WTC11 (cell line): ENCODE data around the gene UFC1. TPM values are rescaled to one million over a fixed set of nuclear protein-coding genes. Genes with fewer than 3 reads are reported as not detected.

ENCODE experiments used
- ATAC-seq: fragments of 200-7000 bp; cut with Tn5 transposase; 2 replicates; pipeline ENCODE4 v1.10.0; 2021; ENCODE audit warnings: mild to moderate bottlenecking, moderate library complexity
- CTCF ChIA-PET: fragments of 300-600 bp; sonication (Branson Sonifier 250); formaldehyde crosslinking; loops from one replicate; lab custom pipeline; 2021; ENCODE audit warnings: antibody characterized with exemption; lab: Charles Lee
- POLR2A ChIA-PET: fragments of 350-600 bp; sonication (Branson Sonifier 250); formaldehyde crosslinking; loops from one replicate; lab custom pipeline; 2021; ENCODE audit warnings: antibody characterized with exemption; lab: Charles Lee
- DNase-seq: peaks from one replicate; pipeline ENCODE4 v3.0.0; 2021; ENCODE audit warnings: low spot score
- H3K27ac Mint-ChIP-seq: 2 replicates; pipeline ENCODE4 v1.8.0; 2021; ENCODE audit warnings: mixed read lengths
- H3K27me3 Mint-ChIP-seq: 2 replicates; pipeline ENCODE4 v1.8.0; 2021; ENCODE audit warnings: low read depth, mild to moderate bottlenecking, moderate library complexity, mixed read lengths
- H3K36me3 Mint-ChIP-seq: 2 replicates; pipeline ENCODE4 v1.8.0; 2021; ENCODE audit warnings: mixed read lengths
- H3K4me1 Mint-ChIP-seq: 2 replicates; pipeline ENCODE4 v1.8.0; 2022; ENCODE audit warnings: mixed read lengths
- H3K4me3 Mint-ChIP-seq: 2 replicates; pipeline ENCODE4 v1.8.0; 2021; ENCODE audit warnings: mild to moderate bottlenecking, moderate library complexity, mixed read lengths
- H3K9me3 Mint-ChIP-seq: 2 replicates; pipeline ENCODE4 v1.8.0; 2021; ENCODE audit warnings: mixed read lengths
- NR2C2 ChIP-seq: sonication (generic); formaldehyde crosslinking; IDR thresholded peaks from 2 replicates; pipeline ENCODE4 v1.8.0; 2022; ENCODE audit warnings: mild to moderate bottlenecking, missing genetic modification reagents
- total RNA-seq: library from RNA; stranded (reverse); gene quantifications from 3 replicates; pipeline ENCODE4 v1.2.3, GENCODE V29; 2021

Gene UFC1
- total RNA-seq, 1 experiment from 2014 or later = 56.2 TPM

- ChIA-PET POLR2A (interaction anchor here (1.1 kb wide), 1 partner anchor 18 kb away, joined by 5 read pairs; the partner anchor contains the start of gene TOMM40L), CTCF (interaction anchor here (0.7 to 1.6 kb wide), 4 partner anchors 9 to 99 kb away, joined by 3 to 5 read pairs (median 4); partner anchors contain the start of genes PCP4L1 and TOMM40L)
- peaks cover 18% of the 10 kb centered on the region for H3K4me1 Mint-ChIP-seq
- peaks cover 54% of the 10 kb centered on the region for H3K36me3 Mint-ChIP-seq
- DNase-seq = no peak
- H3K4me3 Mint-ChIP-seq = no peak overlapping the region
- TF ChIP-seq NR2C2 (CRISPR knock-in tag) = no peak
- ATAC-seq = no peak
- no peaks in the 10 kb centered on the region for H3K9me3 Mint-ChIP-seq
- no peak overlapping the region for H3K27ac Mint-ChIP-seq
- H3K27me3 Mint-ChIP-seq = no peaks in the 10 kb centered on the region; the same call in 1 of the 2 replicates
Measured at GRCh38 chr1:161207173-161207572, 53.4 kb downstream of the UFC1 start.

Other genes starting within 250 kb of the UFC1 start
- gene ITLN2, start 199.2 kb upstream of the UFC1 start, total RNA-seq = 5.9 to 7.8 TPM (median 7.0 TPM) in 3 replicates
- gene F11R, start 132.8 kb upstream of the UFC1 start, total RNA-seq = 202 to 213 TPM (median 203 TPM) in 3 replicates
- gene TSTD1, start 115.0 kb upstream of the UFC1 start, total RNA-seq = 74.5 to 107 TPM (median 100 TPM) in 3 replicates
- 55.9 to 65.6 TPM (median 57.8 TPM) in 3 replicates for gene USF1, start 108.0 kb upstream of the UFC1 start, total RNA-seq
- 0.39 to 0.92 TPM (median 0.52 TPM) in 3 replicates for gene ARHGAP30, start 84.1 kb upstream of the UFC1 start, total RNA-seq
- gene NECTIN4, start 64.4 kb upstream of the UFC1 start, total RNA-seq = 0.46 to 1.7 TPM (median 0.48 TPM) in 3 replicates
- gene KLHDC9, start 55.6 kb upstream of the UFC1 start, total RNA-seq = 5.8 to 8.7 TPM (median 8.7 TPM) in 3 replicates
- gene PFDN2, start 35.9 kb upstream of the UFC1 start, total RNA-seq = 91.0 to 95.4 TPM (median 92.6 TPM) in 3 replicates
- gene NIT1, start 35.9 kb upstream of the UFC1 start, total RNA-seq = 44.4 to 47.2 TPM (median 46.5 TPM) in 3 replicates
- 39.2 to 43.3 TPM (median 40.0 TPM) in 3 replicates for gene DEDD, start 21.3 kb upstream of the UFC1 start, total RNA-seq
- gene USP21, start 5.5 kb downstream of the UFC1 start, total RNA-seq = 30.7 to 31.1 TPM (median 30.8 TPM) in 3 replicates
- gene PPOX, start 12.4 kb downstream of the UFC1 start, total RNA-seq = 39.8 to 44.8 TPM (median 43.4 TPM) in 3 replicates
- gene B4GALT3, start 23.5 kb downstream of the UFC1 start, total RNA-seq = 40.1 to 44.8 TPM (median 40.7 TPM) in 3 replicates
- 9.1 to 11.2 TPM (median 10.0 TPM) in 3 replicates for gene ADAMTS4, start 45.1 kb downstream of the UFC1 start, total RNA-seq
- gene NDUFS2, start 48.4 kb downstream of the UFC1 start, total RNA-seq = 105 to 108 TPM (median 105 TPM) in 3 replicates
- 0.48 to 1.0 TPM (median 0.85 TPM) in 3 replicates for gene FCER1G, start 61.3 kb downstream of the UFC1 start, total RNA-seq
- 1.9 to 2.5 TPM (median 2.2 TPM) in 3 replicates for gene APOA2, start 69.7 kb downstream of the UFC1 start, total RNA-seq
- gene TOMM40L, start 72.1 kb downstream of the UFC1 start, total RNA-seq = 13.0 to 16.9 TPM (median 15.1 TPM) in 3 replicates
- 0.16 TPM in 1 of 3 replicates, not detected in the others for gene NR1I3, start 84.2 kb downstream of the UFC1 start, total RNA-seq
- gene PCP4L1, start 104.8 kb downstream of the UFC1 start, total RNA-seq = 0.92 to 1.2 TPM (median 1.1 TPM) in 3 replicates
- 3.2 to 5.5 TPM (median 5.2 TPM) in 3 replicates for gene MPZ, start 156.0 kb downstream of the UFC1 start, total RNA-seq
- gene SDHC, start 160.4 kb downstream of the UFC1 start, total RNA-seq = 193 to 207 TPM (median 196 TPM) in 3 replicates
- gene CFAP126, start 213.9 kb downstream of the UFC1 start, total RNA-seq = not detected in 3 replicates